Nephron (organoid): ENCODE data around the gene MANEAL.
"Not testable (repeated sequence)": the region's sequence is repeated elsewhere in the genome, so short reads cannot be mapped to it uniquely, and the experiment has no call there.

ENCODE experiments used
- H3K27ac Mint-ChIP-seq, 3 experiments: 2 replicates each; pipeline ENCODE4 v1.8.0; 2020; ENCODE audit warnings: mixed read lengths in 3 of 3, mild to moderate bottlenecking in 2 of 3, moderate library complexity in 1 of 3
- H3K27me3 Mint-ChIP-seq: 2 replicates; pipeline ENCODE4 v1.8.0; 2021; ENCODE audit warnings: low read depth, mild to moderate bottlenecking, moderate library complexity, mixed read lengths
- H3K36me3 Mint-ChIP-seq: 2 replicates; pipeline ENCODE4 v1.8.0; 2020; ENCODE audit warnings: low read depth, mixed read lengths
- H3K4me1 Mint-ChIP-seq: 2 replicates; pipeline ENCODE4 v1.8.0; 2020; ENCODE audit warnings: mixed read lengths
- H3K4me3 Mint-ChIP-seq, 3 experiments: 2 replicates each; pipeline ENCODE4 v1.8.0; 2020; ENCODE audit warnings: mild to moderate bottlenecking in 3 of 3, mixed read lengths in 3 of 3, moderate library complexity in 2 of 3
- H3K9me3 Mint-ChIP-seq: 2 replicates; pipeline ENCODE4 v1.8.0; 2020; ENCODE audit warnings: mixed read lengths
- TF ChIP-seq, protein P1 (sequence below), 3 experiments: fragments of 200-600 bp; sonication (generic); IDR thresholded peaks; one replicate each; pipeline ENCODE4 v1.5.0; 2021; ENCODE audit warnings: antibody characterized with exemption in 3 of 3; ENCODE audit not compliant: unreplicated experiment in 3 of 3

MANEAL gene

DNA sequence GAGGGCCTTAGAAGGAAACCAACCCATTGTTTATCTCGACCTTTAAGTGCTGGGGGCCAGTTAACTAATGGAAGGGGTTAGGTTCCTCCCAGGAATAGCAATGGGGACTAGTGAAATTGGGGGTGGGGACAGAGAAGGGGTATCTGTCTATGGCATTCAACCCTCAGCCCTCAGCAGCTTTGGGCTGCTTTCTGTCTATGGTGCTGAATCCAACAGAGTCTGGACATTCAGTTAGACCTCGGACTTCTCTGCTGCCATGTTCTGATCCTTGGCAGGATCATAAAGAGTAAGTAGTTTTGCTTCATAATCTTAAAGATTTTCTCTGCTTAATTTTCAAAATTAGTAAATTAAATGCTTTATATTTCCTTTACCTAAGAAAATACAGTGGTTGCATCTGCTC is 26.2 kb upstream of the MANEAL start:
- peaks cover 87% of the 10 kb centered on the region for H3K27me3 Mint-ChIP-seq
- H3K4me3 Mint-ChIP-seq: no peak overlapping the region
- H3K9me3 Mint-ChIP-seq: peaks cover 7% of the 10 kb centered on the region
- H3K27ac Mint-ChIP-seq: no peak overlapping the region
- TF ChIP-seq, protein P1, sequence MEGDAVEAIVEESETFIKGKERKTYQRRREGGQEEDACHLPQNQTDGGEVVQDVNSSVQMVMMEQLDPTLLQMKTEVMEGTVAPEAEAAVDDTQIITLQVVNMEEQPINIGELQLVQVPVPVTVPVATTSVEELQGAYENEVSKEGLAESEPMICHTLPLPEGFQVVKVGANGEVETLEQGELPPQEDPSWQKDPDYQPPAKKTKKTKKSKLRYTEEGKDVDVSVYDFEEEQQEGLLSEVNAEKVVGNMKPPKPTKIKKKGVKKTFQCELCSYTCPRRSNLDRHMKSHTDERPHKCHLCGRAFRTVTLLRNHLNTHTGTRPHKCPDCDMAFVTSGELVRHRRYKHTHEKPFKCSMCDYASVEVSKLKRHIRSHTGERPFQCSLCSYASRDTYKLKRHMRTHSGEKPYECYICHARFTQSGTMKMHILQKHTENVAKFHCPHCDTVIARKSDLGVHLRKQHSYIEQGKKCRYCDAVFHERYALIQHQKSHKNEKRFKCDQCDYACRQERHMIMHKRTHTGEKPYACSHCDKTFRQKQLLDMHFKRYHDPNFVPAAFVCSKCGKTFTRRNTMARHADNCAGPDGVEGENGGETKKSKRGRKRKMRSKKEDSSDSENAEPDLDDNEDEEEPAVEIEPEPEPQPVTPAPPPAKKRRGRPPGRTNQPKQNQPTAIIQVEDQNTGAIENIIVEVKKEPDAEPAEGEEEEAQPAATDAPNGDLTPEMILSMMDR (IDR thresholded peaks at IDR 0.05; ENCODE audit: unreplicated experiment in 3 of 3): no peak
- no peaks in the 10 kb centered on the region for H3K4me1 Mint-ChIP-seq
- no peaks in the 10 kb centered on the region for H3K36me3 Mint-ChIP-seq

DNA sequence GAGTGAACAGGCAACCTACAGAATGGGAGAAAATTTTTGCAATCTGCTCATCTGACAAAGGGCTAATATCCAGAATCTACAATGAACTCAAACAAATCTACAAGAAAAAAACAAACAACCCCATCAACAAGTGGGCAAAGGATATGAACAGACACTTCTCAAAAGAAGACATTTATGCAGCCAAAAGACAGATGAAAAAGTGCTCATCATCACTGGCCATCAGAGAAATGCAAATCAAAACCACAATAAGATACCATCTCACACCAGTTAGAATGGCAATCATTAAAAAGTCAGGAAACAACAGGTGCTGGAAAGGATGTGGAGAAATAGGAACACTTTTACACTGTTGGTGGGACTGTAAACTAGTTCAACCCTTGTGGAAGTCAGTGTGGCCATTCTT is 22.2 kb upstream of the MANEAL start:
- not testable (repeated sequence) for H3K4me1 Mint-ChIP-seq, H3K4me3 Mint-ChIP-seq, H3K9me3 Mint-ChIP-seq, H3K36me3 Mint-ChIP-seq, H3K27ac Mint-ChIP-seq
- H3K27me3 Mint-ChIP-seq: peaks cover 53% of the 10 kb centered on the region

DNA sequence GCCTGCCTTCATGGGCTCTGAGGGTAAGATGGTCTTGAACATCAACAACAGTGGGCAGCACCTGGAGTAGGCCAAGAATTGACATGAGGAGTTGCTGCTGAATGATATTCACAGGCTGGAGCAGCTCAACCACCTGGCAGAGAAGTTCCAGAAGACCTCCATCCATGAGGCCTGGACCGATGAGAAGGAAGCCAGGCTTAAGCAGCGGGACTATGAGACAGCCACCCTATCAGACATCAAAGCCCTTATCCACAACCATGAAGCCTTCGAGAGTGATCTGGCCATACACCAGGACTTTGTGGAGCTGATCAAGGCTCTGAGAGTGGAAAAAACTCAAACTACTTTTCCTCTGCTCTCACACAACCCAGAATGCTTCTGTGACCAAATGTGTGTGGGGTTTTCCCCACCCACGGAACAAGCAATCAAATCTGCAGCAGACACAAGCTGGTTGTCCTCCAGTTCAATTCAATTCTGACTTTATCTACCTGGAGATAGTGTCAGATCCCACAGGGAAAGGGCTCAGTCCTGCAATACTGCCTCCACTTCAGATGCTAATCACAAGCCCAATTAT is 16.6 kb upstream of the MANEAL start:
- H3K4me3 Mint-ChIP-seq: no peak overlapping the region
- H3K27me3 Mint-ChIP-seq: peaks cover 42% of the 10 kb centered on the region

DNA sequence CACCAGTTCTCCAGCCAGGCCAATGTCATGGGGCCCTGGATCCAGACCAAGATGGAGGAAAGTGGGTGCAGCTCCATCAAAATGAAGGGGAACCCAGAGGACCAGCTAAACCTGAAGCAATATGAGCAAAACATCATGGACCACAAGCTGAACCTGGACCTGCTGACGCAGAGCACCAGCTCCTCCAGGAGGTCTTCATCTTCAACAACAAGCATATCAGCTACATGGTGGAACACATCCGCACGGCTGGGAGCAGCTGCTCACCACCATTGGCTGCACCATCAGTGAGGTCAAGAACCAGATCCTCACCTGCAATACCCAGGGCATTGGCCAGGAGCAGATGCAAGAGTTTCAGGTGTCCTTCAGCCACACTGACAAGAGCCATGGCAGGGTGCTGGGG is 15.0 kb upstream of the MANEAL start:
- Mint-ChIP-seq H3K27me3 (peaks cover 40% of the 10 kb centered on the region), H3K27ac (no peak overlapping the region), H3K9me3 (peaks cover 9% of the 10 kb centered on the region), H3K4me3 (no peak overlapping the region), H3K4me1 (no peaks in the 10 kb centered on the region), H3K36me3 (no peaks in the 10 kb centered on the region)
- TF ChIP-seq, protein P1 (IDR thresholded peaks at IDR 0.05; ENCODE audit: unreplicated experiment in 3 of 3): no peak

More for the DNA sequence above, 16.6 kb upstream of the MANEAL start:
- no peaks in the 10 kb centered on the region for H3K36me3 Mint-ChIP-seq
- H3K9me3 Mint-ChIP-seq: peaks cover 9% of the 10 kb centered on the region
- H3K4me1 Mint-ChIP-seq: no peaks in the 10 kb centered on the region
- TF ChIP-seq, protein P1 (IDR thresholded peaks at IDR 0.05; ENCODE audit: unreplicated experiment in 3 of 3): no peak
- H3K27ac Mint-ChIP-seq: no peak overlapping the region

DNA sequence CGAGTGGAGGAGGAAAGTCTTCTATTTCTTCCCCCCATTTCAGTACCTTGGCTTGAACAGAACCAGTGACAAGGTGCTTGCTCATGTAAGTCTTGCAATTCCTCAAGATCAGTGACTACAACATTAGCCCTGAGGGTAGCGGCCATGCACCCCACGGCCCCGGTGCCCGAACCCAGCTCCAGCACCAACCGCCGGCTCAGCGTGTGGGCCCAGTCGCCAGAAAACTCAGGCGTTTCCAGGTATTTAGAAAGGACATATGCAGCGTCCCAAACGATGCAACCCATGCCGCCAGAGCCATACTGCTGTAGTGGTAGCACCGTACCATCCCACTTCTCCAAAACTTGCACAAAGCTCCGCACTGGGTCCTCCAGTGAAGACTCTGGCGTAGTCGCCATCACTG is 11.2 kb upstream of the MANEAL start:
- Mint-ChIP-seq H3K27ac (no peak overlapping the region), H3K27me3 (peaks cover 55% of the 10 kb centered on the region), H3K36me3 (no peaks in the 10 kb centered on the region), H3K4me1 (no peaks in the 10 kb centered on the region), H3K9me3 (peaks cover 1% of the 10 kb centered on the region), H3K4me3 (no peak overlapping the region)
- TF ChIP-seq, protein P1 (IDR thresholded peaks at IDR 0.05; ENCODE audit: unreplicated experiment in 3 of 3): no peak

DNA sequence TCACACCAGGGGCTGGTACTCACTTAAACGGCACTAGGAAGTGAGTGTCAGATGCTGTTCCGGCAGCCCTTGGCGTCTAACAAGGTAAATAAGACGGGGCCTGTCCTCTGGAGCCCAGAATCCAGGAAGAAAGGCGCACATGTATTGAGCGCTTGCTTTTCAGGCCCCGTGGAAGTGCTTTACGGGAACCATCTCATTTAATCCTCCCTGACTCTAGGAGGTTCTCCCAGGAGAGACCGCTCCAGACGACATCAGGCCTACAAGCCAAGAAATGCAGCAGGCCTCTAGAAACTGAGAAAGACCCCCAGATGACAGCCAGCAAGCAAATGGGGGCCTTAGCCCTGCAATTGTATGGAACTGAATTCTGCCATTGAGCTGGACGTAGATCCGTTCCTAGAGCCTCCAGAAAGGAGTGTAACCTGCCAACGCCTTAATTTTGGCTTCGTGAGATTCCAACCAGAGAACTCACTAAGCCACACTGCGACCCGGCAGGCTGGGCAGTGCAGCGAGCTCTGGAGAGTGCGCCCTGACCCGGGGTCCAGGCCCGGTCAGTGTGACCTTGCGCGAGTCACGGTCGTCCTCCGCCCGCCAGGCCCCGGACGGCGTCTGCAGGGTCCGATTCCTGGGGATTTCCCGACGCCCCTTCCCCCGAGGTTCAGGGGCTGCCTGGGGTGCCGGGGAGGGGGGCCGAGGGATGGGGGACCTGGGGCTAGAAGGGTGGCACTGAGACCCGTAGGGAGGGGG is 532 bp upstream of the MANEAL start:
- Mint-ChIP-seq H3K9me3 (no peaks in the 10 kb centered on the region), H3K27me3 (peaks cover 65% of the 10 kb centered on the region), H3K36me3 (peaks cover 2% of the 10 kb centered on the region), H3K4me3 (peak overlapping the region; percentile 38 to 68 (median 57)), H3K4me1 (peaks cover 5% of the 10 kb centered on the region), H3K27ac (no peak overlapping the region)
- TF ChIP-seq, protein P1 (IDR thresholded peaks at IDR 0.05; ENCODE audit: unreplicated experiment in 3 of 3): no peak
